Neural progenitor cell (in vitro differentiated cells): ENCODE data around the gene GBP6.
"Not testable (repeated sequence)": the region's sequence is repeated elsewhere in the genome, so short reads cannot be mapped to it uniquely, and the experiment has no call there.

Experiments used
- EZH2phosphoT487 ChIP-seq: fragments of 200-600 bp; sonication (generic); IDR thresholded peaks from 2 replicates; pipeline ENCODE4 v1.6.1; 2017; ENCODE audit warnings: antibody characterized with exemption
- TF ChIP-seq, protein P1 (sequence below): fragments of 200-600 bp; sonication (generic); IDR thresholded peaks from 2 replicates; pipeline ENCODE4 v1.5.1; 2017; ENCODE audit warnings: antibody characterized with exemption, mild to moderate bottlenecking

DNA sequence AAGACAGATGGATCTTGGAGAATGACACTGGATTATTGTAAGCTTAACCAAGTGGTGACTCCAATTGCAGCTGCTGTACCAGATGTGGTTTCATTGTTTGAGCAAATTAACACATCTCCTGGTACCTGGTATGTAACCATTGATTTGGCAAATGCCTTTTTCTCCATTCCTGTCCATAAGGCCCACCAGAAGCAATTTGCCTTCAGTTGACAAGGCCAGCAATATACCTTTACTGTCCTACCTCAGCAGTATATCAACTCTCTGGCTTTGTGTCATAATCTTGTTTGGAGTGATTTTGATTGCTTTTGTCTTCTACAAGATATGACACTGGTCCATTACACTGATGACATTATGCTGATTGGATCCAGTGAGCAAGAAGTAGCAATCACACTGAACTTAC is 18.4 kb upstream of the GBP6 start:
- TF ChIP-seq, protein P1, sequence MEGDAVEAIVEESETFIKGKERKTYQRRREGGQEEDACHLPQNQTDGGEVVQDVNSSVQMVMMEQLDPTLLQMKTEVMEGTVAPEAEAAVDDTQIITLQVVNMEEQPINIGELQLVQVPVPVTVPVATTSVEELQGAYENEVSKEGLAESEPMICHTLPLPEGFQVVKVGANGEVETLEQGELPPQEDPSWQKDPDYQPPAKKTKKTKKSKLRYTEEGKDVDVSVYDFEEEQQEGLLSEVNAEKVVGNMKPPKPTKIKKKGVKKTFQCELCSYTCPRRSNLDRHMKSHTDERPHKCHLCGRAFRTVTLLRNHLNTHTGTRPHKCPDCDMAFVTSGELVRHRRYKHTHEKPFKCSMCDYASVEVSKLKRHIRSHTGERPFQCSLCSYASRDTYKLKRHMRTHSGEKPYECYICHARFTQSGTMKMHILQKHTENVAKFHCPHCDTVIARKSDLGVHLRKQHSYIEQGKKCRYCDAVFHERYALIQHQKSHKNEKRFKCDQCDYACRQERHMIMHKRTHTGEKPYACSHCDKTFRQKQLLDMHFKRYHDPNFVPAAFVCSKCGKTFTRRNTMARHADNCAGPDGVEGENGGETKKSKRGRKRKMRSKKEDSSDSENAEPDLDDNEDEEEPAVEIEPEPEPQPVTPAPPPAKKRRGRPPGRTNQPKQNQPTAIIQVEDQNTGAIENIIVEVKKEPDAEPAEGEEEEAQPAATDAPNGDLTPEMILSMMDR, result not testable (repeated sequence)
- not testable (repeated sequence) for TF ChIP-seq EZH2phosphoT487
